ENCODE data around the gene ST8SIA6. TPM values are rescaled to one million over a fixed set of nuclear protein-coding genes. Genes with fewer than 3 reads are reported as not detected.

ST8SIA6 gene
- total and polyA plus RNA-seq, 10 of the 15 experiments (the other 5 are each of a cell fraction or from before 2014, with no cell fraction given) = 0.22 TPM; not detected in 9

GRCh38 chr10:17286562-17287550, 167.5 kb downstream of the ST8SIA6 start:
- DNase-seq (ENCODE audit: low read depth, low spot score) = no peak
- CTCF ChIA-PET = interaction anchor here (0.5 to 1.1 kb wide), 2 partner anchors 10 to 30 kb away, joined by 3 to 5 read pairs; no protein-coding TSS in a partner anchor
- Histone ChIP-seq H3K9me3 (replicated peaks; ENCODE audit: control insufficient read depth, insufficient read depth, low read length) (no peaks in the 10 kb centered on the region; the same call in 2 of the 3 replicates), H3K4me2 (ENCODE audit: control insufficient read depth, insufficient read depth) (no peak overlapping the region), H4K20me1 (ENCODE audit: control insufficient read depth, insufficient read depth) (no peaks in the 10 kb centered on the region), H3K27ac (ENCODE audit: control insufficient read depth, insufficient read depth) (no peak overlapping the region), H3K27me3 (replicated peaks in 1 of 2; ENCODE audit: control insufficient read depth in 2 of 2, insufficient read depth in 2 of 2, low read length in 1 of 2) (no peaks in the 10 kb centered on the region), H3K9ac (ENCODE audit: control insufficient read depth, insufficient read depth, low read length) (no peak overlapping the region), H3K4me1 (ENCODE audit: control insufficient read depth, insufficient read depth, low read length) (no peaks in the 10 kb centered on the region), H3K4me3 (no peak overlapping the region), H2AFZ (ENCODE audit: control insufficient read depth, low read depth, low read length) (no peak overlapping the region), H3K36me3 (ENCODE audit: control insufficient read depth in 2 of 2, insufficient read depth in 2 of 2, low read length in 1 of 2) (no peaks in the 10 kb centered on the region), H3K79me2 (ENCODE audit: control insufficient read depth, insufficient read depth, low read length) (no peaks in the 10 kb centered on the region)
- FAIRE-seq = no peak
- TF ChIP-seq NFXL1 (IDR thresholded peaks at IDR 0.05; ENCODE audit: borderline replicate concordance) (no peak), RELB (IDR thresholded peaks at IDR 0.05; ENCODE audit: low read depth) (no peak), RB1 (IDR thresholded peaks at IDR 0.05; ENCODE audit: borderline replicate concordance) (no peak), CTCF (IDR thresholded peaks at IDR 0.05 in 2 of 3, conservative IDR thresholded peaks at IDR 0.05 in 1 of 3; ENCODE audit: control insufficient read depth in 2 of 3, extremely low read depth in 1 of 3, insufficient read depth in 1 of 3, low read depth in 3 of 3, low read length in 3 of 3) (no peak), IRF5 (IDR thresholded peaks at IDR 0.05; ENCODE audit: borderline replicate concordance) (no peak)
- SMC1A ChIA-PET (ENCODE audit: uncharacterized antibody, unreplicated experiment) = no interaction called here
- RAD21 ChIA-PET (ENCODE audit: unreplicated experiment) = no interaction called here
- in situ Hi-C loops (cut with MboI) = no loop called here
- WGBS (ENCODE audit: insufficient coverage, insufficient replicate concordance, low lambda C conversion rate, missing lambda C conversion rate) = 48% methylated on average over 10 of the region's 10 CpGs
- no TSS peak for BruUV-seq (replicated peaks)
- intact Hi-C loops (cut with micrococcal nuclease; ENCODE audit: unreplicated experiment) = no loop called here
- POLR2A ChIA-PET = no interaction called here
- ATAC-seq = no peak

Measured in GM12878 (cell line).